ENCODE data around the gene PDGFA. TPM values are rescaled to one million over a fixed set of nuclear protein-coding genes. Genes with fewer than 3 reads are reported as not detected.
A peak's percentile ranks its signal among the peaks of the same experiment; 100 is the strongest.

PDGFA gene
- total and polyA plus RNA-seq, 12 donors: 2.9 to 28.6 (median 13.6) TPM

DNA sequence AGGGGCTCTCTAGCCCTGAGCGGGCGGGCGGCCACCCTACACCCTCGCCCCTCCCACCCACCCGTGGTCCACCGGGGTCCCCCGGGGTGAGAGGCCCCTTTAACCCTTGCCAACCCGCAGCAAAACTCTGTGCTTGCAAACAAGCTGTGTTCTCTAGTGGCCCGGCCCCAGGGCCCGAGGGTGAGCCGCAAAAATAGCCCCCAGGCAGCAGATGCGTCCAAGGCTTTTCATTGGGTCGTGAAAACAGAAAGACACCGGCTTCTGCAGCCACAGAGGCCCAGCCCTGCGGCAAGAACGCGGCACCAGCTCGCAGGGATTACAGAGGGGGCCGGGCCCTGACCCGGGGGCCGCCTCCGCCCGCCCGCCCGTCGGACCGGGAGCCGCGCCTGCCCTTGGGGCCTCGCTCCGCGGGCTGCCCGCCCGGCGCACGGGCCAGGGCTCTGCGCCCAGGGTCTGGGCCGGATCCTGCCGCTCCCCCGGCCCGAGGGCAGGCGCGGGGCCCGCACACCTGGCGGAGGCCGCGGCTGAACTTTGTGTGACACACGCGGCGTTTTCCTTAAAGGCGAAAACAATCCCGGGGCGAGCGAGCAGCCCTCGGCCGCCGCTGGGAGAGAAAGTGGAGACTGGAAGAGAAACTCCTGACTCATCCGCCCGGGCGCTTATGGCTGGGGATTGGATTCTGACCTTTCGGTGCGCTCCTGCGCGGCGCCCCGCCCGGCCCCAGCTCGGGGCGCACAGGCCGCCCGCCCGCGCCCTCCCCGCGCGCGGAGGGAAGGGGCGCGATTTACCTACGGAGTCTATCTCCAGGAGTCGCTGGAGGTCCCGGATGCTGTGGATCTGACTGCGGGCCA, 2.8 kb downstream of the PDGFA start:
- 2 to 15% (median 4%) methylated on average over 21 to 83 of the region's 83 CpGs for WGBS, 4 donors
- intact Hi-C loops (cut with DNase I): loop anchor here (5.0 to 10.0 kb wide), 2 partner anchors 208 to 210 kb away; partner anchors contain the start of genes DNAAF5 (in 2 of the 2) and PRKAR1B (in 2 of the 2)
- H3K4me1 ChIP-seq (replicated peaks in 1 of 2): peaks cover 23 to 26% of the 10 kb centered on the region in 2 donors
- H3K27ac ChIP-seq: peak overlapping the region in 3 of 5 donors; percentile 63 to 94 (median 87)
- peak overlapping the region in 2 of 4 donors; percentile 35 to 66 for H3K4me3 ChIP-seq
- peak; percentile 68 to 81 (median 76) for DNase-seq
- peak in 1 of 2 donors; percentile 62 for TF ChIP-seq POLR2A (IDR thresholded peaks at IDR 0.05)
- TF ChIP-seq, protein P1, sequence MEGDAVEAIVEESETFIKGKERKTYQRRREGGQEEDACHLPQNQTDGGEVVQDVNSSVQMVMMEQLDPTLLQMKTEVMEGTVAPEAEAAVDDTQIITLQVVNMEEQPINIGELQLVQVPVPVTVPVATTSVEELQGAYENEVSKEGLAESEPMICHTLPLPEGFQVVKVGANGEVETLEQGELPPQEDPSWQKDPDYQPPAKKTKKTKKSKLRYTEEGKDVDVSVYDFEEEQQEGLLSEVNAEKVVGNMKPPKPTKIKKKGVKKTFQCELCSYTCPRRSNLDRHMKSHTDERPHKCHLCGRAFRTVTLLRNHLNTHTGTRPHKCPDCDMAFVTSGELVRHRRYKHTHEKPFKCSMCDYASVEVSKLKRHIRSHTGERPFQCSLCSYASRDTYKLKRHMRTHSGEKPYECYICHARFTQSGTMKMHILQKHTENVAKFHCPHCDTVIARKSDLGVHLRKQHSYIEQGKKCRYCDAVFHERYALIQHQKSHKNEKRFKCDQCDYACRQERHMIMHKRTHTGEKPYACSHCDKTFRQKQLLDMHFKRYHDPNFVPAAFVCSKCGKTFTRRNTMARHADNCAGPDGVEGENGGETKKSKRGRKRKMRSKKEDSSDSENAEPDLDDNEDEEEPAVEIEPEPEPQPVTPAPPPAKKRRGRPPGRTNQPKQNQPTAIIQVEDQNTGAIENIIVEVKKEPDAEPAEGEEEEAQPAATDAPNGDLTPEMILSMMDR (IDR thresholded peaks at IDR 0.05): peak in 1 of 6 experiments; percentile 3
- no peaks in the 10 kb centered on the region for H3K9me3 ChIP-seq (replicated peaks in 1 of 3)
- H3K27me3 ChIP-seq: peaks cover 14% of the 10 kb centered on the region
- H3K36me3 ChIP-seq (replicated peaks in 1 of 2): no peaks in the 10 kb centered on the region

GRCh38 chr7:516216-516605, 3.4 kb downstream of the PDGFA start:
- Histone ChIP-seq H3K4me1 (replicated peaks in 1 of 2) (peaks cover 17 to 20% of the 10 kb centered on the region in 2 donors), H3K36me3 (replicated peaks in 1 of 2) (no peaks in the 10 kb centered on the region), H3K4me3 (peak overlapping the region in 1 of 4 donors; percentile 66), H3K9me3 (replicated peaks in 1 of 3) (no peaks in the 10 kb centered on the region), H3K27ac (peak overlapping the region in 2 of 5 donors; percentile 87 to 94), H3K27me3 (peaks cover 8% of the 10 kb centered on the region)
- WGBS, 4 donors: 52 to 69% (median 53%) methylated on average over 10 to 13 of the region's 13 CpGs
- no peak for TF ChIP-seq POLR2A (IDR thresholded peaks at IDR 0.05)
- TF ChIP-seq, protein P1 (IDR thresholded peaks at IDR 0.05): no peak
- intact Hi-C loops (cut with DNase I): loop anchor here (5.0 to 10.0 kb wide), 2 partner anchors 209 to 211 kb away; partner anchors contain the start of genes DNAAF5 (in 2 of the 2) and PRKAR1B (in 2 of the 2)
- no peak for DNase-seq

DNA sequence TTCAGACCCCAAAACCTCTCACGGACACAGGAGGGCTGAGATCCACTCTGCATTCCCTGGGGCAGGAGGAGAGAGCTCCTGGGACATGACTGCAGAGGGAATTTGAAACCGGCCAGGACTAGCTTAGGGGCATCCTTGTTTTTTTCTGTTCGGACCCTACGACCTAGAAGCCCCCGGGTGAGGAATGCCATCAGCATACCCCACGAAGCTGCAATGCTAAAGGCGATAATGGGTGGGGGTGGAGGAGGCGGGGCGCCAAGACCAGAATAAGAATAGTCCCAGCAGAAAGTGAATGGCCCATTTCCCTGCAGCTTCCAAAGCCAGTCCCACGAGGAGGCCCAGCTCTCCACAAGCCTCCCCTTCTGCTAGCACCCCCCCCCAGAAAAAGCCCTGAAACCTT, 4.0 kb downstream of the PDGFA start:
- no peak for TF ChIP-seq POLR2A (IDR thresholded peaks at IDR 0.05)
- Histone ChIP-seq H3K9me3 (replicated peaks in 1 of 3) (no peaks in the 10 kb centered on the region), H3K27me3 (peaks cover 2% of the 10 kb centered on the region), H3K4me1 (replicated peaks in 1 of 2) (peaks cover 15 to 17% of the 10 kb centered on the region in 2 donors), H3K27ac (no peak overlapping the region), H3K4me3 (no peak overlapping the region), H3K36me3 (replicated peaks in 1 of 2) (no peaks in the 10 kb centered on the region)
- intact Hi-C loops (cut with DNase I): loop anchor here (5.0 to 10.0 kb wide), 2 partner anchors 209 to 212 kb away; partner anchors contain the start of genes DNAAF5 (in 2 of the 2) and PRKAR1B (in 2 of the 2)
- no peak for DNase-seq
- WGBS, 4 donors: 78 to 88% (median 83%) methylated on average over 10 of the region's 10 CpGs

- Histone ChIP-seq H3K9me3 (replicated peaks in 1 of 3) (no peaks in the 10 kb centered on the region), H3K27ac (peak overlapping the region in 1 of 5 donors; percentile 52), H3K36me3 (replicated peaks in 1 of 2) (no peaks in the 10 kb centered on the region), H3K4me3 (no peak overlapping the region), H3K27me3 (no peaks in the 10 kb centered on the region), H3K4me1 (replicated peaks in 1 of 2) (peaks cover 8 to 11% of the 10 kb centered on the region in 2 donors)
- no peak for DNase-seq
- 84 to 88% (median 85%) methylated on average over 20 to 25 of the region's 25 CpGs for WGBS, 4 donors
- TF ChIP-seq POLR2A (IDR thresholded peaks at IDR 0.05): no peak
- TF ChIP-seq, protein P1 (IDR thresholded peaks at IDR 0.05): no peak
- intact Hi-C loops (cut with DNase I): loop anchor here (5.0 to 10.0 kb wide), 2 partner anchors 210 to 212 kb away; partner anchors contain the start of genes DNAAF5 (in 2 of the 2) and PRKAR1B (in 2 of the 2)
These were observed 4.7 kb downstream of the PDGFA start for GRCh38 chr7:514651-515598.
